ENCODE results near the gene WDR45B. TPM values are rescaled to one million over a fixed set of nuclear protein-coding genes. Genes with fewer than 3 reads are reported as not detected.

Gene WDR45B
- total RNA-seq, 4 donors from 2014 or later, result 68.1 to 108 (median 83.6) TPM

DNA sequence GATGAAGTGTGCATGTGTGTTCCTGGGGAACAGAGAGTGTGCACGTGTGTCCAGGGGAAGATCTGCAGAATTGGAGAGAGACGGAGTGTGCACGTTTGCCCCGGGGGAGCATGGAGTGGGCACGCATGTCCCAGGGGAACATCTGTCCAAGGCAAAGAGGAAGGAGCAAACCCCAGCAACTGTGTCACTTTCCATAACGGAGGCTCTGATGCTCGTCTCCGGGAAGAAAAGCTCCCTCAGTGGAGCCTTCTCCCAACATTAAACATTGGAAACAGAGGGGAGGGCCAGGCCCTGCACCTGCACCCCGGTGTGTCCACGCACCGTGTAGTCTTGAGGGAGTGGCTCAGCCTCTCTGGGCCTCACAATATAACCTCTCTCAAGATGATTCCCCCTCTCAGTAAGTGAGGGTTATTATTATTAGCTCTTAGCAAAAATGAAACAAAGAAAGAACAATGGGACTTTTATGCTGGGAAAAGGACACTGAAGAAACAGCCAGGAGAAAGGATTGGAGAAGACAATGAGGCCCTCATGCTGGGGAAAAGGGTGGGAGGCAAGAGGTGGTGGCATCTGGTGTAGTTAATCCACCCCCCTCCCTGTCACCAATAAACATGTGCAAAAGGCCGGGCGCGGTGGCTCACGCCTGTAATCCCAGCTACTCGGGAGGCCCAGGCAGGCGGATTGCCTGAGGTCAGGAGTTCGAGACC is 42.7 kb upstream of the WDR45B start:
- Histone ChIP-seq H3K4me1 (no peaks in the 10 kb centered on the region), H3K4me3 (no peak overlapping the region), H3K36me3 (no peaks in the 10 kb centered on the region), H3K9me3 (peaks cover 0 to 6% of the 10 kb centered on the region in 2 donors), H3K27ac (no peak overlapping the region), H3K27me3 (no peaks in the 10 kb centered on the region)
- no peak for DNase-seq
- no peak for TF ChIP-seq POLR2AphosphoS5 (IDR thresholded peaks at IDR 0.05)
- TF ChIP-seq EP300 (IDR thresholded peaks at IDR 0.05; ENCODE audit: low read depth), result no peak
- TF ChIP-seq, protein P1, sequence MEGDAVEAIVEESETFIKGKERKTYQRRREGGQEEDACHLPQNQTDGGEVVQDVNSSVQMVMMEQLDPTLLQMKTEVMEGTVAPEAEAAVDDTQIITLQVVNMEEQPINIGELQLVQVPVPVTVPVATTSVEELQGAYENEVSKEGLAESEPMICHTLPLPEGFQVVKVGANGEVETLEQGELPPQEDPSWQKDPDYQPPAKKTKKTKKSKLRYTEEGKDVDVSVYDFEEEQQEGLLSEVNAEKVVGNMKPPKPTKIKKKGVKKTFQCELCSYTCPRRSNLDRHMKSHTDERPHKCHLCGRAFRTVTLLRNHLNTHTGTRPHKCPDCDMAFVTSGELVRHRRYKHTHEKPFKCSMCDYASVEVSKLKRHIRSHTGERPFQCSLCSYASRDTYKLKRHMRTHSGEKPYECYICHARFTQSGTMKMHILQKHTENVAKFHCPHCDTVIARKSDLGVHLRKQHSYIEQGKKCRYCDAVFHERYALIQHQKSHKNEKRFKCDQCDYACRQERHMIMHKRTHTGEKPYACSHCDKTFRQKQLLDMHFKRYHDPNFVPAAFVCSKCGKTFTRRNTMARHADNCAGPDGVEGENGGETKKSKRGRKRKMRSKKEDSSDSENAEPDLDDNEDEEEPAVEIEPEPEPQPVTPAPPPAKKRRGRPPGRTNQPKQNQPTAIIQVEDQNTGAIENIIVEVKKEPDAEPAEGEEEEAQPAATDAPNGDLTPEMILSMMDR (IDR thresholded peaks at IDR 0.05), result no peak
- no peak for TF ChIP-seq POLR2A (IDR thresholded peaks at IDR 0.05)
- intact Hi-C loops (cut with DNase I; ENCODE audit: low total_unique reads) (no loop called here), in situ Hi-C loops (cut with MboI; ENCODE audit: low pct_ligation_motif_present in 1 of 4, low pct_unique_long_range_greater_than_20kb in 1 of 4, low sequenced_read_pairs in 3 of 4) (no loop called here)
- WGBS, 2 donors (ENCODE audit: low coverage in 1 of 2), result 61 to 80% methylated on average over 4 to 18 of the region's 18 CpGs

DNA sequence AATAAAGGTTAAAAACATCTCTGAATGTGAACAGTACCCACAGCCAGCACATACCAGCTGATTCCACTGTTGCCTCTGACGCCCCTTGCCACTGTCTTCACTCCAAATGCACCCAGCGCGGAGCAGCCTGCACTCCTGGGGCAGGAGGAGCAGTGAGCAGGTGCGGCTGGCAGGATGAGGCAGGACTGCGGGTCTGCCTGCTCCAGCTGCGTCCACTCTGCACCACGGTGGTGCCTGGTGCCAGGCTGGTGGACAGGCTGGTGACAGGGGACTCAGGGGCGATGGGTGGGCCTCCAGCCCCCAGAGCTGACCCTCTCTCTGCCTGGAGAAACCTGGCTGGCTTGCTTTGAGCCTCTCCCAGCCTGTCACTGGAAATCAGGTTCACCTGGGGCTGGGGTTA is 40.8 kb upstream of the WDR45B start:
- H3K9me3 ChIP-seq, result no peaks in the 10 kb centered on the region
- H3K27me3 ChIP-seq, result no peaks in the 10 kb centered on the region
- H3K4me1 ChIP-seq, result peaks cover 0 to 12% (median 5%) of the 10 kb centered on the region in 4 donors
- TF ChIP-seq POLR2AphosphoS5 (IDR thresholded peaks at IDR 0.05) (no peak), EP300 (IDR thresholded peaks at IDR 0.05; ENCODE audit: low read depth) (no peak), POLR2A (IDR thresholded peaks at IDR 0.05) (no peak)
- TF ChIP-seq, protein P1 (IDR thresholded peaks at IDR 0.05), result no peak
- H3K4me3 ChIP-seq, result no peak overlapping the region
- no peak overlapping the region for H3K27ac ChIP-seq
- DNase-seq, result no peak
- 78% methylated on average over 8 of the region's 8 CpGs; no CpG with 5 or more reads in 1 of the 2 donors for WGBS, 2 donors (ENCODE audit: low coverage in 1 of 2)
- in situ Hi-C loops (cut with MboI; ENCODE audit: low pct_ligation_motif_present in 1 of 4, low pct_unique_long_range_greater_than_20kb in 1 of 4, low sequenced_read_pairs in 3 of 4) (no loop called here), intact Hi-C loops (cut with DNase I; ENCODE audit: low total_unique reads) (no loop called here)
- no peaks in the 10 kb centered on the region for H3K36me3 ChIP-seq

DNA sequence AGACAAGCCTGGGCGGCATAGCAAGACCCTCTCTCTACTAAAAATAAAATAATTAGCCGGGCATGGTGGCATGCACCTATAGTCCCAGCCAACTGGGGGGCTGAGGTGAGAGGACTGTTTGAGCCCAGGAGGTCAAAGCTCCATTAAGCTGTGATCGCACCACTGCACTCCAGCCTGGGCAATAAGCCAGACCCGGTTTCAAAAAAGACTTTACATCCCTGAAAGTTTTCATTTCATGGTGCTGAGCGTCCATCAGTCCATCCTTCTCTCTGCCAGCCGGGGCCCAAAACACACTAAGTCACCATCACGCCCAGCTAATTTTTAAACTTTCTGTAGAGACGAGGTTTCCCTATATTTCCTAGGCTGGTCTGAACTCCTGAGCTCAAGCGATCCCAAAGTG is 39.6 kb upstream of the WDR45B start:
- DNase-seq, result no peak
- Histone ChIP-seq H3K27me3 (no peaks in the 10 kb centered on the region), H3K27ac (no peak overlapping the region), H3K4me3 (no peak overlapping the region), H3K4me1 (peaks cover 3 to 18% (median 6%) of the 10 kb centered on the region in 4 donors), H3K9me3 (no peaks in the 10 kb centered on the region), H3K36me3 (no peaks in the 10 kb centered on the region)
- intact Hi-C loops (cut with DNase I; ENCODE audit: low total_unique reads), result no loop called here
- in situ Hi-C loops (cut with MboI; ENCODE audit: low pct_ligation_motif_present in 1 of 4, low pct_unique_long_range_greater_than_20kb in 1 of 4, low sequenced_read_pairs in 3 of 4), result no loop called here
- TF ChIP-seq POLR2AphosphoS5 (IDR thresholded peaks at IDR 0.05) (no peak), EP300 (IDR thresholded peaks at IDR 0.05; ENCODE audit: low read depth) (no peak), POLR2A (IDR thresholded peaks at IDR 0.05) (no peak)
- TF ChIP-seq, protein P1 (IDR thresholded peaks at IDR 0.05), result no peak
- 93% methylated on average over 9 of the region's 9 CpGs; no CpG with 5 or more reads in 1 of the 2 donors for WGBS, 2 donors (ENCODE audit: low coverage in 1 of 2)

DNA sequence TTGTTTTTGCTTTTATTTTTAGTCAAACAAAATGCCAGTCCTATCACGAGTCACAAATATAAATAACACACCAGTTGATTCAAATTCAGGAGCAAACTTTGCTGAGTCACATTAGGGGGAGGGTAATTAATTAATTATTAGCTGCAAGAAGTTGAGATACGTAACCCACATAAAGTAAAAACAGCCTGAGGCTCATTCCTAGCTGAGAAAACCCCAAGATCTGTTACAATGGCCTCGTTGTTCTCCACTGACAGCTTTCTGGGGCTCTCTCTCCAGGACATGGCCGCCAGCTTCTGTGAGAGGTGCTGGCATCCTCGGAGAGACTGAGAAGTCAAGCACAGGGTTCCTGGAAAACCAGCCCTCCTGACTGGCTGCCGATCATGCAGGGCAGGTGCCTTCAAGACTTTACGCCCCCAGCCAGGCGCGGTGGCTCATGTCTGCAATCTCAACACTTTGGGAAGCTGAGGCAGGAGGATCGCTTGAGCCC is 39.2 kb upstream of the WDR45B start:
- Histone ChIP-seq H3K36me3 (no peaks in the 10 kb centered on the region), H3K27ac (no peak overlapping the region), H3K4me1 (peaks cover 3 to 21% (median 6%) of the 10 kb centered on the region in 4 donors), H3K27me3 (no peaks in the 10 kb centered on the region), H3K9me3 (no peaks in the 10 kb centered on the region), H3K4me3 (no peak overlapping the region)
- WGBS, 2 donors (ENCODE audit: low coverage in 1 of 2), result 66 to 80% methylated on average over 3 to 10 of the region's 10 CpGs
- in situ Hi-C loops (cut with MboI; ENCODE audit: low pct_ligation_motif_present in 1 of 4, low pct_unique_long_range_greater_than_20kb in 1 of 4, low sequenced_read_pairs in 3 of 4) (no loop called here), intact Hi-C loops (cut with DNase I; ENCODE audit: low total_unique reads) (no loop called here)
- TF ChIP-seq, protein P1 (IDR thresholded peaks at IDR 0.05), result no peak
- TF ChIP-seq POLR2AphosphoS5 (IDR thresholded peaks at IDR 0.05), result no peak
- TF ChIP-seq EP300 (IDR thresholded peaks at IDR 0.05; ENCODE audit: low read depth), result no peak
- TF ChIP-seq POLR2A (IDR thresholded peaks at IDR 0.05), result no peak
- DNase-seq, result no peak
